Activated naive CD8-positive, alpha-beta T cell treated with anti-CD3 and anti-CD28 coated beads, Interleukin-2, amount 10 ng/mL, durations not matched to agents 7 days and 5 days (primary cell): ENCODE measurements around the gene LONP2. TPM values are rescaled to one million over a fixed set of nuclear protein-coding genes. Genes with fewer than 3 reads are reported as not detected.
"Not testable (repeated sequence)": the region's sequence is repeated elsewhere in the genome, so short reads cannot be mapped to it uniquely, and the experiment has no call there.

ENCODE experiments used
- ATAC-seq: fragments of 150-1000 bp; cut with Tn5 transposase; one replicate; pipeline ENCODE4 v1.10.0; 2021; ENCODE audit warnings: low read depth, moderate library complexity
- POLR2A ChIA-PET: fragments of 350-600 bp; sonication (Branson Sonifier 250); formaldehyde crosslinking; loops from one replicate; lab custom pipeline; 2021; ENCODE audit warnings: antibody characterized with exemption; lab: Charles Lee
- DNase-seq: peaks from one replicate; pipeline ENCODE4 v3.0.0; 2021
- H3K27ac Mint-ChIP-seq: one replicate; pipeline ENCODE4 v1.8.0; 2022; ENCODE audit warnings: mild to moderate bottlenecking, mixed read lengths
- H3K27me3 Mint-ChIP-seq: one replicate; pipeline ENCODE4 v1.8.0; 2022; ENCODE audit warnings: mild to moderate bottlenecking, moderate library complexity, mixed read lengths
- H3K36me3 Mint-ChIP-seq: one replicate; pipeline ENCODE4 v1.8.0; 2021; ENCODE audit warnings: mild to moderate bottlenecking, mixed read lengths
- H3K4me1 Mint-ChIP-seq: one replicate; pipeline ENCODE4 v1.8.0; 2021; ENCODE audit warnings: mixed read lengths
- H3K4me3 Mint-ChIP-seq: one replicate; pipeline ENCODE4 v1.8.0; 2022; ENCODE audit warnings: mild to moderate bottlenecking, moderate library complexity, mixed read lengths
- H3K9me3 Mint-ChIP-seq: one replicate; pipeline ENCODE4 v1.8.0; 2021; ENCODE audit warnings: mixed read lengths
- total RNA-seq, 2 experiments: library from RNA; stranded (reverse); gene quantifications; one replicate each; pipeline ENCODE4 v1.2.3, GENCODE V29; 2021

Gene LONP2
- total RNA-seq, 2 experiments from 2014 or later, result 66.3 to 70.0 TPM

GRCh38 chr16:48335961-48336360 lies 91.9 kb downstream of the LONP2 start:
- POLR2A ChIA-PET, result no interaction called here
- H3K36me3 Mint-ChIP-seq, result peaks cover 44% of the 10 kb centered on the region
- no peak overlapping the region for H3K27ac Mint-ChIP-seq

GRCh38 chr16:48340054-48340453 lies 96.0 kb downstream of the LONP2 start:
- POLR2A ChIA-PET, result no interaction called here
- H3K4me3 Mint-ChIP-seq, result no peak overlapping the region
- no peaks in the 10 kb centered on the region for H3K27me3 Mint-ChIP-seq
- peaks cover 58% of the 10 kb centered on the region for H3K36me3 Mint-ChIP-seq
- H3K27ac Mint-ChIP-seq, result peak overlapping the region; percentile 15
- ATAC-seq (no peak), DNase-seq (no peak)
- peaks cover 4% of the 10 kb centered on the region for H3K4me1 Mint-ChIP-seq
- no peaks in the 10 kb centered on the region for H3K9me3 Mint-ChIP-seq

More at GRCh38 chr16:48335961-48336360, 91.9 kb downstream of the LONP2 start:
- ATAC-seq (no peak), DNase-seq (no peak)
- Mint-ChIP-seq H3K4me1 (peaks cover 4% of the 10 kb centered on the region), H3K27me3 (no peaks in the 10 kb centered on the region), H3K9me3 (no peaks in the 10 kb centered on the region), H3K4me3 (no peak overlapping the region)

GRCh38 chr16:48342591-48342990 lies 98.5 kb downstream of the LONP2 start:
- ATAC-seq, result no peak
- H3K9me3 Mint-ChIP-seq, result no peaks in the 10 kb centered on the region
- H3K27me3 Mint-ChIP-seq, result no peaks in the 10 kb centered on the region
- no peak for DNase-seq
- no peak overlapping the region for H3K27ac Mint-ChIP-seq
- H3K4me1 Mint-ChIP-seq, result peaks cover 4% of the 10 kb centered on the region
- H3K4me3 Mint-ChIP-seq, result no peak overlapping the region
- H3K36me3 Mint-ChIP-seq, result peaks cover 45% of the 10 kb centered on the region
- POLR2A ChIA-PET, result no interaction called here

GRCh38 chr16:48347191-48347865 lies 103.2 kb downstream of the LONP2 start:
- Mint-ChIP-seq H3K4me1 (no peaks in the 10 kb centered on the region), H3K36me3 (peaks cover 32% of the 10 kb centered on the region), H3K27me3 (no peaks in the 10 kb centered on the region), H3K4me3 (no peak overlapping the region), H3K9me3 (no peaks in the 10 kb centered on the region), H3K27ac (no peak overlapping the region)
- DNase-seq, result no peak
- ATAC-seq, result no peak
- POLR2A ChIA-PET, result no interaction called here

GRCh38 chr16:48347980-48348379 lies 103.9 kb downstream of the LONP2 start:
- no peak for ATAC-seq
- H3K27ac Mint-ChIP-seq, result no peak overlapping the region
- peaks cover 27% of the 10 kb centered on the region for H3K36me3 Mint-ChIP-seq
- POLR2A ChIA-PET, result no interaction called here
- DNase-seq, result no peak
- H3K9me3 Mint-ChIP-seq, result no peaks in the 10 kb centered on the region
- H3K27me3 Mint-ChIP-seq, result no peaks in the 10 kb centered on the region
- no peaks in the 10 kb centered on the region for H3K4me1 Mint-ChIP-seq
- H3K4me3 Mint-ChIP-seq, result no peak overlapping the region

- no peaks in the 10 kb centered on the region for H3K9me3 Mint-ChIP-seq
- peaks cover 7% of the 10 kb centered on the region for H3K4me1 Mint-ChIP-seq
- peaks cover 31% of the 10 kb centered on the region for H3K36me3 Mint-ChIP-seq
- no peaks in the 10 kb centered on the region for H3K27me3 Mint-ChIP-seq
- H3K27ac Mint-ChIP-seq, result no peak overlapping the region
- POLR2A ChIA-PET, result no interaction called here
- DNase-seq (no peak), ATAC-seq (no peak)
- H3K4me3 Mint-ChIP-seq, result no peak overlapping the region
Observed at GRCh38 chr16:48350736-48351135, 106.6 kb downstream of the LONP2 start.

GRCh38 chr16:48352648-48353390 lies 108.7 kb downstream of the LONP2 start:
- POLR2A ChIA-PET, result interaction anchor here (2.1 kb wide), 1 partner anchor 271 kb away, joined by 11 read pairs; no protein-coding TSS in a partner anchor

GRCh38 chr16:48353565-48354163 lies 109.6 kb downstream of the LONP2 start:
- ATAC-seq (peak; percentile 92), DNase-seq (peak; percentile 47)
- Mint-ChIP-seq H3K4me1 (peaks cover 7% of the 10 kb centered on the region), H3K9me3 (no peaks in the 10 kb centered on the region), H3K27ac (peak overlapping the region; percentile 78), H3K27me3 (no peaks in the 10 kb centered on the region), H3K4me3 (no peak overlapping the region), H3K36me3 (peaks cover 24% of the 10 kb centered on the region)
- POLR2A ChIA-PET, result interaction anchor here (2.1 to 2.4 kb wide), 2 partner anchors 13 to 270 kb away, joined by 8 to 11 read pairs; no protein-coding TSS in a partner anchor

More at GRCh38 chr16:48352648-48353390, 108.7 kb downstream of the LONP2 start:
- H3K36me3 Mint-ChIP-seq, result peaks cover 26% of the 10 kb centered on the region
- H3K4me3 Mint-ChIP-seq, result no peak overlapping the region
- no peak overlapping the region for H3K27ac Mint-ChIP-seq
- no peaks in the 10 kb centered on the region for H3K27me3 Mint-ChIP-seq
- H3K9me3 Mint-ChIP-seq, result no peaks in the 10 kb centered on the region
- ATAC-seq (no peak), DNase-seq (no peak)
- H3K4me1 Mint-ChIP-seq, result peaks cover 7% of the 10 kb centered on the region

- H3K27me3 Mint-ChIP-seq, H3K27ac Mint-ChIP-seq, DNase-seq, H3K9me3 Mint-ChIP-seq, H3K4me3 Mint-ChIP-seq, ATAC-seq, H3K4me1 Mint-ChIP-seq: not testable (repeated sequence)
- peaks cover 21% of the 10 kb centered on the region for H3K36me3 Mint-ChIP-seq
- POLR2A ChIA-PET, result interaction anchor here (2.1 to 2.4 kb wide), 2 partner anchors 12 to 269 kb away, joined by 8 to 11 read pairs; no protein-coding TSS in a partner anchor
Observed at GRCh38 chr16:48354385-48354784, 110.3 kb downstream of the LONP2 start.

- DNase-seq (no peak), ATAC-seq (no peak)
- POLR2A ChIA-PET, result interaction anchor here (1.2 to 2.4 kb wide), 3 partner anchors 11 to 268 kb away, joined by 3 to 11 read pairs (median 8); no protein-coding TSS in a partner anchor
- Mint-ChIP-seq H3K4me1 (peaks cover 7% of the 10 kb centered on the region), H3K27ac (no peak overlapping the region), H3K36me3 (peaks cover 19% of the 10 kb centered on the region), H3K27me3 (no peaks in the 10 kb centered on the region), H3K4me3 (no peak overlapping the region), H3K9me3 (no peaks in the 10 kb centered on the region)
Observed at GRCh38 chr16:48354877-48355855, 111.1 kb downstream of the LONP2 start.

GRCh38 chr16:48356633-48357376 lies 112.7 kb downstream of the LONP2 start:
- Mint-ChIP-seq H3K36me3 (peaks cover 24% of the 10 kb centered on the region), H3K4me1 (peaks cover 12% of the 10 kb centered on the region), H3K4me3 (no peak overlapping the region), H3K9me3 (no peaks in the 10 kb centered on the region), H3K27me3 (no peaks in the 10 kb centered on the region), H3K27ac (no peak overlapping the region)
- POLR2A ChIA-PET, result interaction anchor here (0.7 to 1.3 kb wide), 2 partner anchors 23 to 29 kb away, joined by 3 read pairs; partner anchors contain the start of gene SIAH1
- no peak for ATAC-seq
- DNase-seq, result no peak

- H3K27me3 Mint-ChIP-seq, result no peaks in the 10 kb centered on the region
- POLR2A ChIA-PET, result no interaction called here
- H3K36me3 Mint-ChIP-seq, result peaks cover 31% of the 10 kb centered on the region
- no peak overlapping the region for H3K4me3 Mint-ChIP-seq
- H3K4me1 Mint-ChIP-seq, result peaks cover 17% of the 10 kb centered on the region
- ATAC-seq, result no peak
- no peak overlapping the region for H3K27ac Mint-ChIP-seq
- H3K9me3 Mint-ChIP-seq, result no peaks in the 10 kb centered on the region
- no peak for DNase-seq
Observed at GRCh38 chr16:48358419-48358818, 114.3 kb downstream of the LONP2 start.
